LHCN-M2 (cell line): ENCODE data around the gene ZDHHC18. TPM values are rescaled to one million over a fixed set of nuclear protein-coding genes. Genes with fewer than 3 reads are reported as not detected.
"Not testable (repeated sequence)": the region's sequence is repeated elsewhere in the genome, so short reads cannot be mapped to it uniquely, and the experiment has no call there.

Experiments
- DNase-seq: peaks from one replicate; pipeline ENCODE4 v3.0.0-alpha.2; 2012; ENCODE audit warnings: low read depth
- total RNA-seq: library from RNA; depleted of rRNA; stranded (reverse); fragments of >200 nt; gene quantifications from 2 replicates; pipeline ENCODE4 v1.2.3, GENCODE V29; 2014

The ZDHHC18 gene
- total RNA-seq, 1 experiment from 2014 or later: 10.4 TPM

DNA sequence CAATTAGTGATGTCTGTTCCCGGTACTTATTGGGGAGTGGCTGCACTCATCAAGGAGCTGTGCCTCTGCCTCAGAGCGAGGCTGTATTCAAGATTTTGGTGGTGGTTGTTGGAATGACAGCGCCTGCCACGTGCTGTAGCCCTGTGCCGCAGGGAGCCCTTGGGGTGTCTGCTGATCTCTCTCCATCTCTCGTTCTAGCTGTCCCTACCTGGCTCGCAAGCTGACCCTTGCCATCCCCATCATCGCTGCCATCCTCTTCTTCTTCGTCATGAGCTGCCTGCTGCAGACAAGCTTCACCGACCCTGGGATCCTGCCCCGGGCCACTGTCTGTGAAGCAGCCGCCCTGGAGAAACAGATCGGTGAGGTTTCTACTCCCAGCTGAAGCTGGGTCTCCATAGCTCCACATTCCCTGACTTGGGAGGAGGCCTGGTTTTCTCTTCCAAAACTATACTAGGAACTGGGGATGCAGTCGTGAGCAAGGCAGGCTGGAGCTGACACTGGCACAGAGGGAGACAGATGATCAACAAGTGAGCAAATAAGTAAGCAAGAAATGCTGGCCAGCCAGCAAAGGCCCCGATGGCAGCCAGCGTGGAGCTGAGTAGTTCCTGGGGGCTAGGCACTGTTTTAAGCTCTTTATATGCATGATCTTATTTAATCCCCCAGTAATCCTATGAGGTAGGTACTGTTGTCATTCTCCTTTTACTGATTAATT lies 5.9 kb downstream of the ZDHHC18 start:
- DNase-seq: no peak

DNA sequence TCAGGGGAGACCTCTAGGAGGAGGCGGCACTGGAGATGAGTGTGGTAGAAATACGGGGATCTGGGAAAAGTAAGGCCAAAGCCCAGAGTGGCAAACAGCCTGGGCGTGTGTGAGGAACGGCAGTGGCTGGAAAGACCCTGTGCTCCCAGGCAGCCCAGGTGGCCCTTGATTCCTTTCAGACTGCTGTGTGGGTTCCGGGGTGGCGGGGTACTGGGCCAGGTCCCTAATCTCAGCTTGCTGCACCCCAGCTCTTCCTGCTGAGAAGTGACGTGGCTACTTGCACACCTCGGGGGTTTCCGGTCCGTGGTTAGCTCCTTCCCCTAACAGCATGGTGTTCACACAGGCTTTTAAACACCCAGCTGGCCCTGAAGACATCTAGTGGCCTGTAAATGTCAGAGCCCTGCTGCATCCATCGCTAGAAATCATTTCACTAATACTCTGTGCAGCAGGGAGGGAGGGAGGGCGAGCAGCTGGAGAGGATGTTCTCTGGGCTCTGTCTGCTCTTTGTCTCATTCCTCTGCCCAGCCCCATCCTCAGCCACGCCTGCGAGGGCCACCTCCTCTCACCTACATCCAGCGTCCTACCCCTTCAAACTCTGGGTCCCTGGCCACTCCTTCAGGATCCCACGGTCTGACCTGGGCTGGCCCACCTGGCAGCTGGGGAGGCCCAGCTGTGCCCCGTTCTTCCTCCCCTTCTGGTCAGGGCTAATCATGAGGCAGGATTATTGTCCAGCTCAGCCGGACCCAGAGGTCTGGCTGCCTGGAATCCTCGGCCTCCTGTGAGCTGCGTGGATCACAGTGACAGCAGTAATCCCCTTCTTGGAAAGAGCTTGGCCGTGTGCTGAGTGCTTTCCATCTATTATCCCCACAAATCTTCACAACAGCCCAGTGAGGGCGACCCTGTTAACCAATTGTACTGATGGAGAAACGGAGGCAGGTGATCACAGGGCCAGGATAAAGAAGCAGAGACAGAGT lies 7.2 kb downstream of the ZDHHC18 start:
- DNase-seq: no peak

DNA sequence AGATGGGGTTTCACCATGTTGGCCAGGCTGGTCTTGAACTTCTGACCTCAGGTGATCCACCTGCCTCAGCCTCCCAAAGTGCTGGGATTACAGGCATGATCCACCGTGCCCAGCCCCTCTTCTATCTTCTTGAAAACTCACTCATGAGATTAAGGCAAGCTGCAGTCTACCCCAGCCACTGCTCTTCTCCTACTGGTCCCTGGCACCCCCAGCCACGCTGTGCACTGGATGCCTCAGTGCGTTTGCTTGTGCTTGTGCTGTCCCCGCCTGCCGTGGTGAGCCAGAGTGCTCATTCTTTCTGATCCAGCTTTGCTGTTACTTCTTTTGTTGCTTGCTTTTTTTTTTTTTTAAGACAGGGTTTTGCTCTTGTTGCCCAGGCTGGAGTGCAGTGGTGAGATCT lies 11.2 kb downstream of the ZDHHC18 start:
- not testable (repeated sequence) for DNase-seq

DNA sequence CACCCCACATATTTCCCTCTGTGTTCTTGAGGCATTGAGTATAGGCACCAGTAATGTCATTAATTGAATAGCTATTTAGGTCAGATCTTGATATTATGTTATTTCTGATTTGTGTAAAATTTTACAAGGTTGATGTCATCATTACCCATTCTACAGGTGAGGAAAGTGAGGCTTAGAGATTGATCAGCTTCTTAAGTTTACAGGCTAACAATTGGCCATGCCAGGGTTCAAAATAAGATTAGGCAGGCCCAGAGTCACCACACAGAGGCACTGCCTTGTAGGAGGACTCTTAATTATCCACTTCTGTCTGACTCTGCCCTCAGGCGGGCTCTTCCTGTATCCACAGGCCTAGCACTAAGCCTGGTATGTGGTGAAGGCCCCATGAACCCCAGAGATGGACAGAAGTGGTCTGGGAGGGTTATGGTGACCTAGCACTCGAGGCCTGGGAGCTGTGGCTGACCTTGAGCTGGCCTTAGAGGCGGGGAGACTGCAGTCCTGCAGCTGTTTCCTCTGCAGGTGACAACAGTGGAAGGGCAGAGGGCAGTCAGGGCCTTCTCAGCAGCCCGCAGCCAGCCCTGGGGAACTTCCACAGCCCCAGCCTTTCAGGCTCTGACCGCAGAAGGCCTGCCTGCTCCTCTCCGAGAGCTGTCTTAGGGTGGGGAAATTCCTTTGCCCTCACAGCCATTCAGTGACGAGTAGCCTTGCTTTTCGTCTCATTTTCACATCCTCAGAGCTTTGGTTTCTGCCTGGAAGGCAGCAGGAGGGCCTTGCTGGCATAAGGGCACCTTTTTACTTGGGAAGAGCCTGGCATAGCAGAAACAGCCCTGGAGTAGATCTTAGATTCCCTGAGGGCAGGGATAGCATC lies 12.2 kb downstream of the ZDHHC18 start:
- no peak for DNase-seq

DNA sequence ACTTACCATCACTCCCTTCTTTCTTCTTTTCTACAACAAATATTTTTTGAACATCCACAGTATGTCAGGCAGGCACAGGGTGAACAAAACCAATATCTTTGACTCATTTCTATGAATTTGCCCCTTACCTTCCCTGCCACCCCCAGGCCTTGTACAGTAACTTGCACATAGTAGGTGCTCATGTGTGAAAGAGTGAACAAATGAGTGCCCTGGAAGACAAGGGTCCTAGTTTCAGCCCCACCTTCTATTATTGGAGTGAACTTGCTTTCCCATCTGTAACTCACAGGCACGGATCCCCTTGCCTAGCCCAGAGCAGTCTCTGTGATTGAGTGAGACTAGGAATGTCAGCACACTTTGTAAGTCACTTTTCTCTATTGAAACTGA lies 12.8 kb downstream of the ZDHHC18 start:
- no peak for DNase-seq

DNA sequence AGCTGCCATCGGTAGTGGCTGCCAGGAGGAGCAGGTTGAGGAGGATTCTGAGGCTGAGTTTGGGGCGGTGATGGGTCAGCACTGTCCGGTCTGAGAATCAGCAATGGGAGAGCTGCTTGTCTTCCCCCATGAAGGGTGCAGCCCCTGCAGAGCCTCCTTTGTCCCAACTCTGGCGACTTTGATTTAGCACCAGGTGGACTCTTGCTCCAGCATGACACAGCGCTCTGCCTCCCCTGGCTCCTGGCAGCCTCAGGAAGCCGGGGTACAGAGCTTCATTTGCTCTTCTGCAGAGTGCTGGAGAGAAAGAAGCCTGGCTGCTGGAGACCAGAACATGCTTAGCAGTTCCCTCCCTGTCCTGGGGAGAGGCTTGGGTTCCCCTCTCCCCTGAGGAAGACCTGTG lies 13.3 kb downstream of the ZDHHC18 start:
- no peak for DNase-seq

DNA sequence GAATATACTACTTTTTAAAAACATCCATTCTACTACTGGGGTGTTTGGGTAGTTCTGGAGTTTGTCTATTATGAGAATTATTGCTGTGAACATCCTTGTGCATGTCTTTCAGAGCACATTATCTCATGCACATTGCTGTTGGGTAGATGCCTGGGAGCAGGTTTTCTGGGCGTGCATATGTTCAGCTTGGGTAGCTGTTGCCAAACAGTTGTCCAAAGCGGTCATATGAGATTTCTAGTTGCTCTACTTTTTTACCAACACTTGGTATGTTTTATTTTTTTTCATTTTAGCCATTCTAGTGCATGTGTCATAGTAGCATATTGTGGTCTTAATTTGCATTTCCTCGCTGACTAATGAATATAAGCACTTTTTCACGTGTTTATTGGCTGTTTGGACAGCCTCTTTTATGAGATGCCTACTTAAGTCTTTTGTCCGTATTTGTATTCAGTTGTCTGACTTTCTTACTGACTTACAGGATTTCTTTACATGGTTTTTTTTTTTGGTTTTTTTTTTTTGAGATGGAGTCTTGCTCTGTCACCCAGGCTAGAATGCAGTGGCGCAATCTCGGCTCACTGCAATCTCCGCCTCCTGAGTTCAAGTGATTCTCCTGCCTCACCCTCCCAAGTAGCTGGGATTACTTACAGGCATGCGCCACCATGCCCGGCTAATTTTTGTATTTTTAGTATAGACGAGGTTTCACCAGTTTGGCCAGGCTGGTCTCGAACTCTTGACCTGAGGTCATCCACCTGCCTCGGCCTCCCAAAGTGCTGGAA lies 18.1 kb downstream of the ZDHHC18 start:
- no peak for DNase-seq

DNA sequence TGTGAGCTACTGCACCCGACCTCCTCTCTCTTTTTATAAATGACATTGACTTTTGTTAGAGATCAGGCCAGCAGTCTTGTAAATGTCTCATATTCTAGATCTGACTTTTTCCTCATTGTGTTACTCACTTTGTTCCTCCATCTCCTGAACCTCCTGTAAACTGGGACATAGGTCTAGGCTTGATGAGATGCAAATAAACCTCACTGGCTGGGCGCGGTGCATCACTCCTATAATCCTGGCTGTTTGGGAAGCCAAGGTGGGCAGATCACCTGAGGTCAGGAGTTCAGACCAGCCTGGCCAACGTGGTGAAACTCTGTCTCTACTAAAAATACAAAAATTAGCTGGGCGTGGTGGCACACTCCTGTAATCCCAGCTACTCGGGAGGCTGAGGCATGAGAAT lies 21.3 kb downstream of the ZDHHC18 start:
- DNase-seq: not testable (repeated sequence)

DNA sequence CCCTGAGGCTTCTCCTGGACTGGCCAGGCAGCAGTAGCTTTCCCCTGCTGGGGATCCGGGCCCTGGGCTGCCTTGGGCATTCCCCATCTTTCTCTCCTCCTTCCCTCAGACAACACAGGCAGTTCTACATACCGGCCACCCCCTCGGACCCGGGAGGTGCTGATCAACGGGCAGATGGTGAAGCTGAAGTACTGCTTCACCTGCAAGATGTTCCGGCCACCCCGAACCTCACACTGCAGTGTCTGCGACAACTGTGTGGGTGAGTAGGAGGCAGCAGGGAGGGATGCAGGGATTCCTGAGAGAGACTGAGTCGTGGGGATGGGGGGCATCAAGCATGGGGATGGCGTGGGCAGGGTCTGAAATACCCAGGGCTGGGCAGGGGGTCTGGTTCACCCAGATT lies 22.0 kb downstream of the ZDHHC18 start:
- no peak for DNase-seq

DNA sequence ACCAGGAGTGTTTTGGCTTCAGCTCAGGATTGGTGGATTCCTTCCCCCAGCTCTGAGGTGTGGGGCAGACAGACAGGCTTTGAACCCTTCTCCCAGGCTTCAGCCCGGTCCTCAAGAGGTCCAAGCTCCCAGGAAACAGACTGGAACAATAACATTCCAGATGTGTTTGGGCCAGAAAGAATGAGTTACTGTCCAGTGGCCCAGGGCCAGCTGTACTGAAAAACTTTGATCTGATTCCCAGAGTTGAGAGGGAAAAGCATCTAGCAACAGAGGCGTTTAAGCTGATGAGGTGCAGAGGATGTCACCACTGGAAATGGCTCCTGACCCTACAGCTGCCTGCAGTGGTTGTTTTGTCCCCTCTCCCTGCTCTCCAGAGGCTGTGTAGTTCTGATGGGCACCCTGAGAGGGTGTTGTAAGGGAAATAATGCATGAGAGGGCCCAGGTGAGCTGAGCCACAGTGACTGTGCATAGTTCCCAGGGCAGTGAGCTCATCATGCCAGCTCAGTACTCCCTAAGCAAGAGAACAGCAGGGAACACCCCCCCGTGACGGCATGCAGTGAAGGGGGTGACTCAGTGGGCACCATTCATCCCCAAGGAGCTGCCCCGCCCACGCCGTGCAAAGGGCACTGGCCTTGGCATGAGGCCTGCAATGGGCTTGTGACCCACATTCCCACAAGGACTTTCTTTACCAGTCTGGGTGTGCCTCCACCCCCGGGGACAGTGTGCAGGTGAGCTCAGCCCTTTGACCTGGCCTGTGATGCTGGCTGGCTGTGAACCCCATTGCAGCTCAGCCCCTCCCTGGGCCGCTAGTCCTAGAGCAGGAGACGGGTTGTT lies 22.7 kb downstream of the ZDHHC18 start:
- peak; percentile 92 for DNase-seq

DNA sequence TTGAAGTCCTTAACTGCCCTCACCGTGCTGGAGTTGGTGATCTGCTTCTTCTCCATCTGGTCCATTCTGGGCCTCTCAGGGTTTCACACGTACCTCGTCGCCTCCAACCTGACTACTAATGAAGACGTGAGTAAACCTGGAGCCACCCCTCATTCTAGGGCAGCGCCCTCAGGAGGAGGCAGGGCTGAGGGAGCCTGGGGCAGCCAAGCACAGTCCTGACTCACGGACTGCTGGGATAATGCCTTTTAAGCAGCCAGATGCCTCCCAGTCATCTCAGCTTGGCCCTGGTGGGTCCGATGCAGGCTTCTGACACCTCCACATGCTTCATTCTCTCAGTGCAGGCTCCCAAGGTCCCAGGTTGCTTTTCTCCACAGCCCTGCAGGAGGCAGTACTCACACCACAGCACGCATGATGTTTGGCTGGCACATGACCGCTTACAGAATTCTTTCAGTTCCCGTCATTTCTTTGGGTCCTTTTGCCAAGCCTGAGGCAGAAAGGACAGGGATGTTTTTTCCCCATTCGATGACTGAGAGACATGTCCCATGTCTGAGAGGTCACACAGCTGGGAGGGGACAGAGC lies 24.7 kb downstream of the ZDHHC18 start:
- no peak for DNase-seq

DNA sequence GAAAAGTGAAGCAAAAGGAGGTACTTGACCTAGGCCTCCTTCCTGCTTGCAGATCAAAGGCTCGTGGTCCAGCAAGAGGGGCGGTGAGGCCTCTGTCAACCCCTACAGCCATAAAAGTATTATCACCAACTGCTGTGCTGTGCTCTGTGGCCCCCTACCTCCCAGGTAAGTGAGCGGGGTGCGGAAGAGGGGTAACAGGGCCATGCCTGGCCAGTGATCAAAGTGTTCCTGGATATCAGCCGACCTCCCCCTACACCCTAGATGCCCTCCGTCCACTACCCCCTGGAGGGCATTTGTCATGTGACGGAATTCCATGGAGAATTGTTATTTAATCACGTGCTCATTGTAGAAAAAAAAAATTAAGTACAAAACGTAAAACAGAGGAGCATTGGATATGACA lies 26.2 kb downstream of the ZDHHC18 start:
- DNase-seq: no peak

DNA sequence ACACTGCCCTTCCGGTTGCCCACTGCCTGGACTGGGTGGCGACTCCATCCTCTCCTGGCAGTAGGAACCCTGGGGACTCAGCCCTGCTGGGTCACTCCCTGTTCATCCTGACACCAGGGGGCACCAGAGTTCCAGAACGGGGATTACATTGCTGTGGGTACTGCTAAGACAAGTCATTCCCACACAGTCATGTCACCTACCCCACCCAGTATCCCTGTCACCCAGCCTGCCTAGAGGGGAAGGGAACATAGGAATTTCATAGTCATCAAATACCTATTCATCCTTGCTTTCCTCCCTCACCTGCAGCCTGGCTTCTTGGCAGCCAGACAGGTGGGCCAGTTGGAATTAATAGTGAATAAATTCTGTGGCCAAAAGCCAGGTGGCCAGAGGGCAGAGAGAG lies 26.7 kb downstream of the ZDHHC18 start:
- DNase-seq: peak; percentile 79

DNA sequence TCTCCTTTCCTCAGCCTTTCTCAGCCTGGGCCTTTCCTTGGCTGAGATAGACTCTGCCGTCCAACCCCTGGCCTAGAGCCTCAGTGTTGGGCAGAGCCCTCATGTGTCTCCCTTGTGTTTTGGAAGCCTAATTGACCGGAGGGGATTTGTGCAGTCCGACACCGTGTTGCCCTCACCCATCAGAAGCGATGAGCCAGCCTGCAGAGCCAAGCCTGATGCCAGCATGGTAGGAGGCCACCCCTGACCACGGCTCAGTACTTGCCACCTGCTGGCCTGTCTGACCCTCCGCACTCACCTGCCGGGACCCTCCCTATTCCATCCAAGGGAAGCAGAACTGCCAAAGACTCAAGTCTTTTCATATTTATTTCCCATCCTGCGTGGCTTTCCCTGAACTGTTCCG lies 27.1 kb downstream of the ZDHHC18 start:
- DNase-seq: no peak

DNA sequence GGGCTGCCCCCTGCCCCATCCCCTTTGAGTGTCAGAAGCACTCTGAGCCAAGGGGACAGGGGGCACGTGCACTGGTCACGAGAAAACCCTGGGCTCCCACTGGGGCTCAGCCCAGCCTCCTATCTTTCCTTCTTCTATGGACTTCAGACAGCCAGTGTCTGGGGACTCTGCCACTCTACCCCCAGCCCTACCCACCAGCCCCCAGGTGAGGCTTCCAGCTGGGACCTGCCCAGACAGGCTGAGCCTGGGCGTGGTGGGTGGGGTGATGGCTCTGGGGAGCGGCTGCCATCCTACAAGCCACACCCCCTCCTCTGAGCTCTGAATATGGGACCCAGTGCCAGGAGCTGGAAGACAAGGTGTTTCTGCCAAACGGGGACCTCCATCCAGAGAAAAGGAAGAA lies 28.4 kb downstream of the ZDHHC18 start:
- DNase-seq: no peak

DNA sequence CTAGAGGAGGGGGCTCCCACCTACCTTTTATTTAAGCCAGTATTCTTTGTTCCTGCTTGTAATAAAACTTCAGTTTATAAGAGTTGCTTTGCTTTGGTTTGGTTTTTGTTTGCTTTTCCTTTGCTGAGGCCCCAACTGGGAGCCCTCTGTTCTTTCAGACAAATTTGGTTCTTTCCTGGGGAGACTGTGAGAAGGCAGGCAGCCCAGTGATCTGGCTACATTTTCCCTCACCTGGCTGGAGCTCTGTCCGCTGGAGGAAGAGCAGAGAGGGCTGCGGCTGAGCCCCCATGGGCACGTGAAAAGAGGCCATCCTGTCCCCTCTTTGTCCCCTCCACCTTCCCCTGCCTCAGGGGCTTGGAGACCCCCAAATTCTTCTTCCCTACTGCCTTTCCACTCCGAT lies 29.1 kb downstream of the ZDHHC18 start:
- DNase-seq: no peak

DNA sequence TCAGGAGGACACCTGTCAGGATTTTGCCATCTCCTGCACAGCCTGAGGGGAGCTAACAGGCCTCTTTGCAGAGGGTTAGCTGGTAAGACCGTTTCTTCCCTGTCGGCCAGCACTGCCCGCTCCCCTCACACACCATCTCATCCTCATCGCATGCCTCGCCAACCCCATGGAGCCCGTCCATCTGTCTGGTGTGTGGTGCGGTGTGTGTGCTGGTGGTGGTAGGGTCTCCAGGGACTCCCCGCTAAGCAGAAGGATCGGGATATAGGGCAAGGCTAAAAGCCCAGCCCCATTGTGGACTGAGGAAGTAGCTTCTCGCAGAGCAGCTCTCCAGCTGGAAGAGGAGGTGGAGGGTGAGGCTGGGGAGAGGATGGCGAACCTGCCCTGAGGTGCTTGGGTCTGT lies 29.7 kb downstream of the ZDHHC18 start:
- no peak for DNase-seq

DNA sequence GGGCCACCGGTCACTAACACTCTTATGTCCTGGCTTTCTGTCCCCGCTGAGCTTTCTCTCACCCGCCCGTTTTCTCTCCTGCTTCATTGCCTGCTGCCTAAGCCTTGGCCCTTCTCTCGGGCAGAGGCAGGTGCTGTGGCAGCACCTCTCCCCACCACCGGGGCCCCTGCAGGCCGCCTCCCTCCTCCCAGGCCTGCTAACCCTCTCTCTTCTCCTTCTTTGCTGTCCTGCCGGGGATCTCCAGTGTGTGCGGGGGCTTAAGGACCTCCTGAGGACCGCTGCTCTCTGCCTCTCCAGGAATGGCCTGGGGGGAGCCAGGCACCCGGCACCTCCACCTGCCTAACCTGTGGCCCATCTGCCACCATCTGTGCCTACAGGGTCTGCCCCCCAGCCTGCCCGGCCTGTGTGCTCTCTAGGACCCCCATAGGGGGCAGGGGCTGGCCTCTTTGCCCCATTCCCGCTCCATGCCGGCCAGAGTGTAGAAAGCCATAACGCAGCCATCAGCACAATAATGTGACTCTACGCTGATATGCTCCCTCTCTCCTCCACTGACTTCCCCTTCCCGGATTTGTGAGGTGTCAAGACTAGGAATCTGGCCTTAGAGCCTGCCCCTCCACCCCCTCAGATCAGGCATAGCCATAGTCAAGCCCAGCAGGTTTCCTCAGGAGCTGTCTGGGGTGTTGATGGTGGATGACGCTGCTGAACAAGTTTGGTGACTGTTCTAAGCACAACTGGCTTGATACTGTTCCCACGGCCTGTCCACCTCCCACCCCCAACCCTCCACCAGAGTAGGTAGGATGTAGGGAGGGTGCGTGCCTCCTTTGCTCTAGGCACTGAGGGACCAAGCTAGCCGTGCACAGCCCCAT lies 30.3 kb downstream of the ZDHHC18 start:
- DNase-seq: no peak
